ENCODE results near the gene TIRAP. TPM values are rescaled to one million over a fixed set of nuclear protein-coding genes. Genes with fewer than 3 reads are reported as not detected.
A peak's percentile ranks its signal among the peaks of the same experiment; 100 is the strongest.

Gene TIRAP
- total RNA-seq, 1 experiment from 2014 or later = 5.6 TPM

GRCh38 chr11:126333142-126333541 lies 50.2 kb downstream of the TIRAP start:
- POLR2A ChIA-PET = no interaction called here
- H3K4me3 Mint-ChIP-seq = no peak overlapping the region

More at GRCh38 chr11:126333142-126333541, 50.2 kb downstream of the TIRAP start:
- no peak for TF ChIP-seq ZNF281 (CRISPR knock-in tag; IDR thresholded peaks at IDR 0.05)
- TF ChIP-seq MXD4 (CRISPR knock-in tag; IDR thresholded peaks at IDR 0.05; ENCODE audit: borderline replicate concordance) = no peak
- TF ChIP-seq TEAD1 (CRISPR knock-in tag; IDR thresholded peaks at IDR 0.05) = no peak
- no peak for TF ChIP-seq RORB (CRISPR knock-in tag; IDR thresholded peaks at IDR 0.05)
- TF ChIP-seq JUN (CRISPR knock-in tag; IDR thresholded peaks at IDR 0.05) = no peak
- no peak for TF ChIP-seq PREB (CRISPR knock-in tag; IDR thresholded peaks at IDR 0.05; ENCODE audit: borderline replicate concordance)
- no peak for TF ChIP-seq AFF4 (CRISPR knock-in tag; IDR thresholded peaks at IDR 0.05; ENCODE audit: borderline replicate concordance)
- TF ChIP-seq RELA (CRISPR knock-in tag; IDR thresholded peaks at IDR 0.05; ENCODE audit: borderline replicate concordance) = no peak
- no peak for TF ChIP-seq ZNF232 (CRISPR knock-in tag; IDR thresholded peaks at IDR 0.05)
- TF ChIP-seq JAZF1 (CRISPR knock-in tag; IDR thresholded peaks at IDR 0.05) = no peak
- TF ChIP-seq HMGA2 (CRISPR knock-in tag; IDR thresholded peaks at IDR 0.05) = no peak
- no peak for TF ChIP-seq CREB1 (CRISPR knock-in tag; IDR thresholded peaks at IDR 0.05)
- TF ChIP-seq NR2C2 (CRISPR knock-in tag; IDR thresholded peaks at IDR 0.05) = no peak
- TF ChIP-seq MLX (CRISPR knock-in tag; IDR thresholded peaks at IDR 0.05) = no peak
- no peak for DNase-seq (ENCODE audit: low spot score)
- Mint-ChIP-seq H3K36me3 (peaks cover 20% of the 10 kb centered on the region), H3K27ac (peak overlapping the region; percentile 52), H3K9me3 (no peaks in the 10 kb centered on the region), H3K4me1 (peaks cover 17% of the 10 kb centered on the region), H3K27me3 (ENCODE audit: low read depth) (no peaks in the 10 kb centered on the region)
- ATAC-seq = no peak
- CTCF ChIA-PET = interaction anchor here (1.2 kb wide), 1 partner anchor 147 kb away, joined by 3 read pairs; no protein-coding TSS in a partner anchor

Measured in WTC11 (cell line).